ENCODE measurements around the gene KANSL3. TPM values are rescaled to one million over a fixed set of nuclear protein-coding genes. Genes with fewer than 3 reads are reported as not detected.

KANSL3 gene
- total and polyA plus RNA-seq, 9 of the 15 experiments (the other 6 are each of a cell fraction or from before 2014, with no cell fraction given) = 11.3 to 43.7 (median 27.9) TPM

GRCh38 chr2:96594282-96594681, 43.8 kb downstream of the KANSL3 start:
- POLR2A ChIA-PET = interaction anchor here (2.6 kb wide), 1 partner anchor 11 kb away, joined by 7 read pairs; no protein-coding TSS in a partner anchor
- no peaks in the 10 kb centered on the region for H3K9me3 ChIP-seq (replicated peaks; ENCODE audit: control insufficient read depth, insufficient read depth, low read depth, low read length)
- ATAC-seq (no peak), DNase-seq (ENCODE audit: extremely low read depth in 1 of 4, low spot score in 3 of 4) (no peak), FAIRE-seq (no peak)
- no peaks in the 10 kb centered on the region for H3K9me1 ChIP-seq (ENCODE audit: control insufficient read depth, insufficient read depth, low read length)
- H3K4me1 ChIP-seq (replicated peaks in 1 of 2; ENCODE audit: control insufficient read depth in 2 of 2, insufficient read depth in 2 of 2, low read length in 2 of 2) = no peaks in the 10 kb centered on the region; a peak in 2 of 5 replicates
- CTCF ChIA-PET (ENCODE audit: low intra/inter-chr PET ratio) = no interaction called here
- H3K27me3 ChIP-seq (ENCODE audit: control insufficient read depth in 2 of 2, insufficient read depth in 2 of 2, low read length in 2 of 2) = no peaks in the 10 kb centered on the region
- BruUV-seq (replicated peaks) = no TSS peak
- H3K36me3 ChIP-seq (ENCODE audit: control insufficient read depth, insufficient read depth, low read length) = peaks cover 69% of the 10 kb centered on the region
- in situ Hi-C loops (cut with MboI) = no loop called here
- H3K4me2 ChIP-seq (ENCODE audit: insufficient read depth, low read length) = no peak overlapping the region
- H3K27ac ChIP-seq (ENCODE audit: extremely low read depth, low read depth, low read length) = no peak overlapping the region
- H3K79me2 ChIP-seq (ENCODE audit: control insufficient read depth, insufficient read depth, low read length) = no peaks in the 10 kb centered on the region
- H4K20me1 ChIP-seq (replicated peaks; ENCODE audit: control insufficient read depth, insufficient read depth, low read length) = no peaks in the 10 kb centered on the region
- H3K9ac ChIP-seq (ENCODE audit: insufficient read depth in 1 of 2, low read depth in 2 of 2, low read length in 2 of 2) = no peak overlapping the region
- intact Hi-C loops (cut with micrococcal nuclease) = no loop called here
- no peak overlapping the region for H2AFZ ChIP-seq (ENCODE audit: low read depth, low read length)
- no peak overlapping the region for H3K4me3 ChIP-seq
- WGBS (ENCODE audit: insufficient coverage, low coverage, missing lambda C conversion rate) = 92% methylated on average over 3 of the region's 3 CpGs
- TF ChIP-seq CHCHD3 (CRISPR knock-in tag; IDR thresholded peaks at IDR 0.05) (no peak), ZNF3 (CRISPR knock-in tag; IDR thresholded peaks at IDR 0.05) (no peak), THAP7 (CRISPR knock-in tag; IDR thresholded peaks at IDR 0.05) (no peak), SMAD1 (IDR thresholded peaks at IDR 0.05; ENCODE audit: low read depth, low read length, partially characterized antibody) (no peak), YY1 (IDR thresholded peaks at IDR 0.05; ENCODE audit: borderline replicate concordance in 1 of 3, control insufficient read depth in 1 of 3, extremely low read depth in 1 of 3, insufficient read depth in 3 of 3, insufficient read length in 1 of 3, insufficient replicate concordance in 2 of 3, low read depth in 1 of 3, low read length in 2 of 3) (no peak), ZSCAN32 (CRISPR knock-in tag; IDR thresholded peaks at IDR 0.05) (no peak), MBD1 (CRISPR knock-in tag; IDR thresholded peaks at IDR 0.05) (no peak), MNT (conservative IDR thresholded peaks at IDR 0.05) (no peak), KLF6 (CRISPR knock-in tag; IDR thresholded peaks at IDR 0.05; ENCODE audit: borderline replicate concordance) (no peak), PML (IDR thresholded peaks at IDR 0.05; ENCODE audit: low read length) (no peak), FOXA3 (CRISPR knock-in tag; conservative IDR thresholded peaks at IDR 0.05 in 1 of 2, IDR thresholded peaks at IDR 0.05 in 1 of 2) (no peak), SRSF7 (optimal IDR thresholded peaks at IDR 0.05; ENCODE audit: low read depth, low read length) (no peak), ZBTB33 (CRISPR knock-in tag; IDR thresholded peaks at IDR 0.05) (no peak), PURB (CRISPR knock-in tag; IDR thresholded peaks at IDR 0.05; ENCODE audit: low read depth) (no peak)

All from K562 (cell line).